Vagina (tissue), 2 donors: ENCODE data around the gene TRAPPC14.

ENCODE experiments used
- POLR2A ChIP-seq, 2 donors: fragments of 450-650 bp; IDR thresholded peaks; one replicate each; pipeline ENCODE4 v1.6.1; 2017; ENCODE audit warnings: antibody characterized with exemption in 2 of 2, mild to moderate bottlenecking in 2 of 2, moderate library complexity in 2 of 2
- POLR2AphosphoS5 ChIP-seq, 2 donors: sonication (generic); formaldehyde crosslinking; IDR thresholded peaks; one replicate each; pipeline ENCODE4 v1.9.0; 2017; ENCODE audit warnings: antibody characterized with exemption in 2 of 2, mild to moderate bottlenecking in 2 of 2, low read depth in 1 of 2; ENCODE audit not compliant: insufficient read depth in 1 of 2

- TF ChIP-seq POLR2AphosphoS5 (IDR thresholded peaks at IDR 0.05; ENCODE audit: insufficient read depth in 1 of 2, low read depth in 1 of 2) (no peak), POLR2A (IDR thresholded peaks at IDR 0.05) (no peak)
Measured at GRCh38 chr7:100190048-100190711, 31.7 kb upstream of the TRAPPC14 start.
